Measurements from ENCODE around the gene SLC45A3.

The SLC45A3 gene

DNA sequence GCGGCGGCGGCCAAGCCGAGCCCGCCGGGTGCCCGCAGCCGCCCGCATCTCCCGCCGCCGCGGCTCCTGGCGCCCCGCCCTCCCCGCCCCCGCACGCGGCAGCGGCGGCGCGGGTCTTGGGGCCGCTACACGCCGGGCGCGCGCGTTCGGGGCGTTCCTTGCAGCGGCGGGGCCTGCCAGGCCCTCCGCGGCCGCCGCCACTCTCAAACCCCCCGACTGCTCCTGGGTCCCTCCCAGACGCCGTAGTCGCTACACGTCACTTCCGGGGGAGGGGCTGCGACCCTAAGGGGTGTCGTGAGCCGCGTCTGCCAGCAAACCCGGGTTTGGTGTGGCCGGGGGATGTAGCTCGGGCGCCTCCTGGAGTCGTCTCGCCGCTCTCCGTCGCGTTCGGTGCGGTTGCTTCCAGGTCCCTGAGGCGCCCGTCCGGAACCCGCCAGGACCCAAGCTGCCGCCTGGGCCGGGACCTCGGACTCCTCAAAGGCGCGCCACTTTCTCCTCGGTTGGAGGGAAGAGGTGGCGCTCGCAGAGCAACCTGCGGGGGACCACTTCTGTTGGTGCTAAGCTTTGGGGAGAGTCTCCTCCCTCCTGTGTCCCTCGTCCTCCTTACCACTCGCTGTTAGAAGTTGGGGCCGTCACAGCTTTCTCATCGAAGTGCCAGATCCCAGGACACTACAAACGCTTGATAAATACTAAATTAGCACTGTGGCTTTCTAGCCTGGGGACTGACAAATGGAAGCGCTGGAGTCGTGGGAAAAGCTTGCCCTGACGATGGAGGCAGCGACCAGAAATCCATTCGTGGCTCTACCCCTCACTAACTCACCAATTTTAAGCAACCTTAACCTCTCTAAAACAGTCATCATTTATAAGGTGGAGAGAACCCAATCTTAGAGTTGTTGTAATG, 48.3 kb downstream of the SLC45A3 start, which contains the start of gene ELK4:
TSS of gene ELK4 (minus strand) at position 244 of the 901 bp plus-strand sequence. CDS start 8,129 bp downstream, outside the sequence.
- H3K9ac ChIP-seq = peak within 1 kb of the TSS; percentile 95
- H3K9me3 ChIP-seq = no peaks in the 10 kb centered on the region
- peak within 1 kb of the TSS; percentile 93 for H3K4me2 ChIP-seq
- H3K27me3 ChIP-seq = no peaks in the 10 kb centered on the region
- peaks cover 40% of the 10 kb centered on the region for H4K20me1 ChIP-seq
- peak within 1 kb of the TSS; percentile 85 for H3K4me3 ChIP-seq
- TF ChIP-seq Cebpa-rat (IDR thresholded peaks at IDR 0.05) = no peak
- peak within 1 kb of the TSS; percentile 97 for H3K27ac ChIP-seq
- peaks cover 13% of the 10 kb centered on the region; the same call in 1 of the 2 replicates for H3K36me3 ChIP-seq
- H3K4me1 ChIP-seq = peaks cover 24% of the 10 kb centered on the region

DNA sequence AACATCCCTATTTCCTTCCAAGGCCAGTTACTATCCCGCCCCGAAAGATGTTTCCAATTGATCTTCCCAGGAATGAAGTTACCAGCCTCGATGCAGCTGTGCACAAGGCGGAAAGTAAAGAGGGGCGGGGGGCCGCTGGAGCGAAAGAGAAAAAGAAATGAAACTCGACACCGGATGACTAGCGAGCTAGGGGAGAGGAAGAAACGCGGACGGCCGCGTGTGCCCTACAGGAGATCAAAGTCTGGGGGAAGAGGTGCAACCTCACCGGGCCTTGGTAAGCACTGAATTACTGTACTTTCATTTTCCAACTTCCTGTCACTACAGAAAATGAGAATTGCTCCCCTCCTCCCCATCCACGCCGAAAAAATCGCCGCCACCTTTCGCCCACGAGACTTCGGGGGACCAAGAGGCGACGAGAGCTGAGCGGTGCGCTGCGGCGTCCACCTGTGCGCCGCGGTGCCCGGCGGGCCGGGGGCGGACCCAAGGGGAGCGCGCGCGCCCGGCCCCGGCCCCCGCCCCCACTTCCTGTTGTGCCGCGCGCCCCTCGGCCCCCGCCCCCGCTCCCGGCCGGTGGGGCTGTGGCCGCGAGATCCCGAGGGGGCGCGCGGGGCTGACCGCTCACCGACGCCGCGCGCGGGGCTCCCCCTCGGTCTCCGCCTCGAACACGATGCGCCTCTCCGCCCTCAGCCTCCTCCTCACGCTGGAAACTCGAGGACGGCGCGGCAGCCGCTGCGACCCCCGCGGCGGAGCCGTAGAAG, 49.1 kb downstream of the SLC45A3 start:
- H3K4me1 ChIP-seq = peaks cover 32% of the 10 kb centered on the region
- no peak for TF ChIP-seq Cebpa-rat (IDR thresholded peaks at IDR 0.05)

DNA sequence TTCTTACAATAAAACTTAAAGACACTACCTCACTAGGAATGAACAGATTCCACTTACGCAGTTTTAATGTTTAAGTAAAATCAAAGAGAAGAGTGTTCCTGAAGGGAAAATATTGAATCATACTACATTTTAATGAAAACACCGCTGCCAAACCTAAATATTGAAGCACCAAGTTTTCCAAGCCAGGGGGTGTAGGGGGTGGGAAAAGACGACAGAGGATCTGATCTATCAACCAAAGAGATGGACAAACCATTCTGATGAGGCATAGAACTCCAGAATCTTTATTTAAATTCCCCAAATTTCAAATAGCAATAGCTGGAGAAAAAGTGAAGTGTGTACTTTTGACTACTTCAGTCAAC, 49.7 kb downstream of the SLC45A3 start:
- Histone ChIP-seq H3K9ac (peak overlapping the region; percentile 95), H4K20me1 (peaks cover 54% of the 10 kb centered on the region), H3K27me3 (no peaks in the 10 kb centered on the region), H3K36me3 (peaks cover 17% of the 10 kb centered on the region), H3K9me3 (no peaks in the 10 kb centered on the region), H3K4me3 (peak overlapping the region; percentile 85), H3K4me2 (peak overlapping the region; percentile 93), H3K4me1 (peaks cover 37% of the 10 kb centered on the region), H3K27ac (peak overlapping the region; percentile 97)
- no peak for TF ChIP-seq Cebpa-rat (IDR thresholded peaks at IDR 0.05)

More for the DNA sequence above, 49.1 kb downstream of the SLC45A3 start:
- no peaks in the 10 kb centered on the region for H3K9me3 ChIP-seq
- H4K20me1 ChIP-seq = peaks cover 49% of the 10 kb centered on the region
- H3K36me3 ChIP-seq = peaks cover 13% of the 10 kb centered on the region; the same call in 1 of the 2 replicates
- peak overlapping the region; percentile 95 for H3K9ac ChIP-seq
- H3K27ac ChIP-seq = peak overlapping the region; percentile 97
- no peaks in the 10 kb centered on the region for H3K27me3 ChIP-seq
- H3K4me3 ChIP-seq = peak overlapping the region; percentile 85
- peak overlapping the region; percentile 93 for H3K4me2 ChIP-seq

DNA sequence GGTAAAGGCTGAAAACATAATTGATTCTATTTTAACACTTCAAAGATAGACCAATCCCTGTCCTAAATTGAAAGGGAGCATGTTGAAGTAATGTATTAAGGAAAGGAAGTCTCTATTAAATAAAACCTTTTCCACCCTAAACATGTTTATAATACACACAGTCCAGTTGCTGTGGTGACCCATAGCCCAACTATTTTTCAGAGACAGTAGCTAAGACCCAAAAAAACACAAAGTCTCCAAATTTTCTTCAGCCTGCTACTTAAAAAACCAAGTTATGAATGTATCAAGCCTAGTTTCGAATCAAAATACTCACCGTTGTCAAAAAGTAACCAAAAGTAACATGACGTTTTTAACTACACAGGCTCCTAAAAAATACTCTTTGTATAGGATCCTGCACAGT, 50.1 kb downstream of the SLC45A3 start:
- no peaks in the 10 kb centered on the region for H3K9me3 ChIP-seq
- TF ChIP-seq Cebpa-rat (IDR thresholded peaks at IDR 0.05) = no peak
- peak overlapping the region; percentile 97; the same call in 1 of the 2 replicates for H3K27ac ChIP-seq
- H3K36me3 ChIP-seq = peaks cover 20% of the 10 kb centered on the region
- H3K27me3 ChIP-seq = no peaks in the 10 kb centered on the region
- H3K4me2 ChIP-seq = peak overlapping the region; percentile 93
- peak overlapping the region; percentile 85 for H3K4me3 ChIP-seq
- peak overlapping the region; percentile 95 for H3K9ac ChIP-seq
- peaks cover 58% of the 10 kb centered on the region for H4K20me1 ChIP-seq
- H3K4me1 ChIP-seq = peaks cover 40% of the 10 kb centered on the region

DNA sequence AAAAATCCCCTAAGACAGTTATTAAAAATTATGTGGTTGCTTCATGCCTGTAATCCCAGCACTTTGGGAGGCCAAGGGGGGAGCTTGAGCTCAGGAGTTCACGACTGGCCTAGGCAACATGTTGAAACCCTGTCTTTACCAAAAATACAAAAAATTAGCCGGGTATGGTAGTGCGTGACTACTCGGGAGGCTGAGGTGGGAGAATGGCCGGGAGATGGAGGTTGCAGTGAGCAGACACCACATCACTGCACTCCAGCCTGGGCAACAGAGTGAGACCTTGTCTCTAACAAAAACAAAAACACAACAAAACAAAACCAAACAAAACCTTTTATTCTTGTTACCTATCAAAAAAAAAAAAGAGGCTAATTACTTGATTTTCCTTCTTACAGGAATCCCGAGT, 50.6 kb downstream of the SLC45A3 start:
- Histone ChIP-seq H4K20me1 (peaks cover 63% of the 10 kb centered on the region), H3K4me1 (peaks cover 45% of the 10 kb centered on the region), H3K27me3 (no peaks in the 10 kb centered on the region), H3K4me2 (peak overlapping the region; percentile 93), H3K9ac (peak overlapping the region; percentile 95), H3K36me3 (peaks cover 21% of the 10 kb centered on the region), H3K27ac (no peak overlapping the region), H3K9me3 (no peaks in the 10 kb centered on the region), H3K4me3 (peak overlapping the region; percentile 85; the same call in 1 of the 2 replicates)
- no peak for TF ChIP-seq Cebpa-rat (IDR thresholded peaks at IDR 0.05)

DNA sequence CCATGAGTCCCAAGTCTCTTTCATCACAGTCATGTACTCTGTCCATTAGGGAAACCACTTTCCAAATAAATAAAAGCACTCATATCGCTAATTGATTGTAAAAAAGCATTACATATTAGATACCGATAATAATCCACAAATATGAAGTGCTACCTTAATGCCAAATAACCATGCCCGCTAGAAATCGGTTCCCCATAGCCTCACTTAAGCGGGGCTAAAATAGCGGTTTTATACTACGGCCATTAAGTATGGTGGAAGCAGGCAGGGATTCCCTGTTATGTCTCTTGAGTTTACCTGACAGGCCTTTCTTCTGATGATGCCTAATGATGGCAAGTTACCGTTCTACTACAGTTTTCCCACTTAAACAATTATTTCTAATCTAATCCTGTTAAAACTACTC, 52.4 kb downstream of the SLC45A3 start:
- Histone ChIP-seq H3K27ac (no peak overlapping the region), H3K4me2 (no peak overlapping the region), H3K4me1 (peaks cover 48% of the 10 kb centered on the region), H3K9ac (no peak overlapping the region), H3K27me3 (no peaks in the 10 kb centered on the region), H4K20me1 (peaks cover 79% of the 10 kb centered on the region), H3K4me3 (no peak overlapping the region), H3K36me3 (peaks cover 38% of the 10 kb centered on the region), H3K9me3 (no peaks in the 10 kb centered on the region)
- no peak for TF ChIP-seq Cebpa-rat (IDR thresholded peaks at IDR 0.05)

DNA sequence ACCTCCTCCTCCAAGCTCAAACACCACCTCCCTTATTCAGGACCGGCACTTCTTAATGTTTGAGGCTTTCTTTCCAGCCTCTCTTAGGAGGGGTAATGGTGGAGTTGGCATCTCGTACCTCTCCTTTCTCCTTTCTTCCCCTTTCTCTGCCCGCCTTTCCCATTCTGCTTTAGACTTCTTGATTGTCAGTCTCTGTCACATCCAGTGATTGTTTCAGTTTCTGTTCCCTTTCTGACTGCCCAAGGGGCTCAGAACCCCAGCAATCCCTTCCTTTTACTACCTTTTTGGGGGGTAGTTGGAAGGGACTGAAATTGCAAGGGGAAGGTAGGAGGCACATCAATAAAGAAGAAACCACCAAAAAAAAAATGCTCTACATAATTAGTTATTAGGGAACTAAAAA, 54.1 kb downstream of the SLC45A3 start:
- no peak for TF ChIP-seq Cebpa-rat (IDR thresholded peaks at IDR 0.05)
- H3K9ac ChIP-seq = no peak overlapping the region
- H3K27ac ChIP-seq = no peak overlapping the region
- H3K4me1 ChIP-seq = peaks cover 42% of the 10 kb centered on the region
- H3K4me2 ChIP-seq = peak overlapping the region; percentile 52
- no peak overlapping the region for H3K4me3 ChIP-seq
- peaks cover 55% of the 10 kb centered on the region for H3K36me3 ChIP-seq
- peaks cover 96% of the 10 kb centered on the region for H4K20me1 ChIP-seq
- no peaks in the 10 kb centered on the region for H3K9me3 ChIP-seq
- no peaks in the 10 kb centered on the region for H3K27me3 ChIP-seq

DNA sequence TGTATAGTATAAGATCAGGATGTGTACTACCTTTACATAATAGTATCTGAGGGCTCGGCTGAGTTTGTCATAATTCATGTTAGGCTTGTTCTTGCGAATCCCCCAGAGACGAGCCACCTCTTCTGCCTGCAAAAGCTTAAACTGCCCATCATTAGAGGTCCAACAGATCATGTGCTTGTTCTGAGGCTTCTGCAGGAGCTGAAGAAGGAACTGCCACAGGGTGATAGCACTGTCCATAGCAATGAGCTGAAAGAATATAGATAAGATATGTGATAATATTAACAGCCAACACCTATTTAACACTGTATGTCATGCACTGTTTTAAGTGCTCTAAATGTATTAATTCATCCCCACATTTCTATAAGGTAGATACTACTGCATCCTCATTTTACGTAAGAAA, 56.7 kb downstream of the SLC45A3 start:
- H4K20me1 ChIP-seq = peaks cover 98% of the 10 kb centered on the region
- H3K9ac ChIP-seq = no peak overlapping the region
- H3K4me2 ChIP-seq = no peak overlapping the region
- H3K27ac ChIP-seq = no peak overlapping the region
- H3K9me3 ChIP-seq = no peaks in the 10 kb centered on the region
- no peak for TF ChIP-seq Cebpa-rat (IDR thresholded peaks at IDR 0.05)
- H3K4me1 ChIP-seq = peaks cover 26% of the 10 kb centered on the region
- no peaks in the 10 kb centered on the region for H3K27me3 ChIP-seq
- H3K36me3 ChIP-seq = peaks cover 78% of the 10 kb centered on the region
- H3K4me3 ChIP-seq = no peak overlapping the region

DNA sequence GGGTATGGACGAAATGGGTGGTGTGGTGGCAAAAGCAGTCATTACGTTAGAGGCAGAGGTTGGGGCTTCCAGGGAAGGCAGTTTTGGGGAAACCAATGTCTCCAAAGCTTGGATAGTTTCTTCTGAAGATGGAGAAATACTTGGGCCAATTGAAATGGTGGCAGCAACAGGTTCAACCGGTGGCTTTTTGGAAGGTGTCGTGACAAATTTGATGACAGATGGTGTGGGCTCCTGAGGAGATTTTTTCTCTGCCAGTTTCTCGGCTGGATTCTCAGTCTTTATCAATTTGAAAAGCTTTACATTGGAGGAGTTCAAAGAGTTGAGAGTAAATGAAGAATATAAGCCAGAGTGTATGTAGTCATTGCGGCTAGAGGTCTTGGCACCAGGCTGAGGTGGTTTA, 60.0 kb downstream of the SLC45A3 start:
- Histone ChIP-seq H3K36me3 (peaks cover 95% of the 10 kb centered on the region), H3K4me3 (no peak overlapping the region), H3K27ac (no peak overlapping the region), H3K9me3 (no peaks in the 10 kb centered on the region), H3K4me1 (peaks cover 8% of the 10 kb centered on the region), H4K20me1 (peaks cover 73% of the 10 kb centered on the region), H3K27me3 (no peaks in the 10 kb centered on the region), H3K4me2 (no peak overlapping the region), H3K9ac (no peak overlapping the region)
- TF ChIP-seq Cebpa-rat (IDR thresholded peaks at IDR 0.05) = no peak

DNA sequence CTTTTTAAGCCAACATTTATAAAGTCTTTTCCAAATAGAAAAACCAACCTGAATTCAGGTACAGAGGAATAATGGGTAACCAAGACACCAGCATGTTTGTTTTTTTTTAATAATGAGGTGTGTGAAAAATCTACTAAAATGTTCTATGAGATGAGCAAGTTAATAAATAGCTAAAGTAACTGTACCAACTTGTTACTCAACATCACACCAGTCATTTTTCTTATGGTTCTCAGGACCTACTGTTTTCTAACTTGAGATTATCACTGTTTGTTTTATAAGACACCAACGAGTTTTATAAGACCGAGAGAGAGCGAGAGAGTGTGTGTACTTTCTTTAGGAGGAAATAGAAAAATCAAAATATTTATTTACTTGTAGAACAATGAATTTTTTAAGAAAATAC, 60.9 kb downstream of the SLC45A3 start:
- Histone ChIP-seq H4K20me1 (peaks cover 72% of the 10 kb centered on the region), H3K4me3 (no peak overlapping the region), H3K9ac (no peak overlapping the region), H3K4me1 (no peaks in the 10 kb centered on the region), H3K27ac (no peak overlapping the region), H3K9me3 (no peaks in the 10 kb centered on the region), H3K36me3 (peaks cover 100% of the 10 kb centered on the region), H3K27me3 (no peaks in the 10 kb centered on the region), H3K4me2 (no peak overlapping the region)
- no peak for TF ChIP-seq Cebpa-rat (IDR thresholded peaks at IDR 0.05)
